Stimulated activated CD8-positive, alpha-beta memory T cell treated with anti-CD3 and anti-CD28 coated beads, Interleukin-4, amount 100 ng/mL, for 4 hours (primary cell): Measurements from ENCODE around the gene SLC49A3.

Experiments
- DNase-seq, 2 donors: peaks; one replicate each; pipeline ENCODE4 v3.0.0-alpha.2; 2020; ENCODE audit warnings: low read depth in 2 of 2, low spot score in 1 of 2

Gene SLC49A3

DNA sequence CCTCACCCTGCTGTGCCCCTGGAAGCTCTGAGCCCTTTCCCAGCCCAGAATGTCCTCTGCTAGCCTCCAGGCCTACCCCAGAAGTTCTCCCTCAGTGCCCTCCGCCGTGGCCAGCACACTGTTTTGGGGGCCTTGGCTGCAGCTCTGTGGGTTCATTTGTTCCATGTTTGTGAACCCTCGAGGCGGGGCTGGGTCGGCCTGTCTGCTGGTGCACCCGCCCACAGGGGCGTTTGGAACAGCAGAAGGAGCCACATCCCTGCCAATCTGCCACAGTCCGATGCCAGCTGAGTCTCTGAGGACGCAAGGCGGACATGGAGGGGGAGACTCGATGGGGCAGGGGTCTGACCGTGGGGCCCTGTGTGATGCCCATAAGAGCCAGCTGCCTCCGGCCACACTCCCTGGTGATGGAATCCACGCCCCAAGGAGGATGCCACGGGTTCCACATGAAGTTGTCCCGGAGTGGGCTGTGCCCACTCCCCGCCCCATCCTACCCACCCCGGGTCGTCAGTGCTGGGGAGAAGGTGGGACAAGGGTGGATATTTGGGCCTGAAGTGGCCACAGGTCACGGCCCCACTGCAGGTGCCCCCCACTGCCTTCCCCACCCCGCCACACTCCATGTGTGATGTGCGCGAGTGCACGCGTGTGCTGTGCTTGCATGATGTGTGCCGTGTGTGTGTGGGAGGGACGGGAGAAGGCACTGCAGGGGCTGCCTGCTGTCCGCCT, 22.0 kb downstream of the SLC49A3 start:
- DNase-seq: no peak

DNA sequence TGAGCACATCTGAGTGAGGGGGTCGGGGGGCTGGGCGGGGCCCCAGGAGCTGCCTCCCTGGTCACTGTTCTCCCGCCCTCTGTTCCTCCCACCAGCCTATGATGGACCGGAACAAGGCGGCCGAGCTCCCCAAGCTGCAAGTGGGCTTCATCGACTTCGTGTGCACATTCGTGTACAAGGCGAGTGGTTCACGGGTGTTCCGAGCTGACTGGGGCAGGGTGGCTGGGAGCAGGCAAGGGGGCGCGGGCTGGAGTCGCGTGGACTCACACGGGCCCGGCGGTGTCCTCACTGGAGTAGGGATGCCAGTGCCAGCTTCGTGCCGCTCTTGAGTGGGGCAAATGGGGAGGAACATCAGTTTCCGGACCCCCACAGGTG, 22.5 kb downstream of the SLC49A3 start:
- no peak for DNase-seq

DNA sequence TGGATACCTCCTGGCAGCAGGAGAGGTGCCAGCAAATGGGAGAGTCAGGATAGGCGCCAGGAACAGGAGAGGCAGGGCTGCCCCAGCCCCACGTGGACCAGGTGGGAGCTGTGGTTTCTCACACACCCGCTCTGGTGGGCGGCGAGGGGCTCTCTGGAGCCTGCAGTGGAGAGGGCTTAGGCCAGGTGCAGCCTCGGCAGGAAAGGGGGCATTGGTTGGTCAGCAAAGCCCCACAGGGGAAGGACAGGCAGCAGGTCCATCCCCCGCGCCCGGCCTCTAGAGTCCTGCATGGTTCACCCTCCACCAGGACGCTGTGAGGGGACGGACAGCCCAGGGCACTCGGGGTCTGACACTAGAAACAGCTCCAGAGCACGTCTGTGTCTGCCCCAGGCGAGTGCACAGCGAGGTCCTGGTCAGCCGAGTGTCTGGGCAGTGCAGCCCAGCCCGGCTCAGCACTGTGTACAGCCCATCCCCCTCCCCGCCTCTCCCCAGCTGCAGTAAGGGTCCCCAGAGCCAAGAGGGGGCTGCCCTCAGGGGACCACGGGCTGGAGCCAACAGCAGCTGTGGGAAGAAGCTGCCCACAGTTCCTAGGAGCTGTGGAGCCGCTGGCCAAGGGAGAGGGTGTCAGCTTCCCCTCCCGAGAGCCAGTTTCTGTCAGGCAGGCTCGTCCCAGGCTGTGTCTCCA, 23.1 kb downstream of the SLC49A3 start:
- DNase-seq: no peak

DNA sequence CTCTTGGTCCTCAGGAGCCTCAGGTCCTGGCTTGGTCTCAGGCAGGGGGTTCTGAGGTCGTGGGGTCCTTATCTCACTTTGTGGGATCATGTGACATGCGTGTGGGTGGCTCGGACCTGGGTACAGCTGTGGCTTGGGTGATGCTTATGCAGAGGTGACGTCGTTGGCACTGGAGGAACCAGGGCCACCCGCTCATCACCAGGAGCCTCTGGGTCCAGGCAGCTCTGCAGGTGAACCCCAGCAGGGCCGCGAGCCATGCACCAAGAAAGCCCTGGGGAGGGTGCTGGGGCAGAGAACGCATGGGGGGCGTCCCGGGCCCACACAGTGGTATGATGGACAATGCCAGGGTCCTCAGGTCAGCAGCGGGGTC, 23.6 kb downstream of the SLC49A3 start:
- DNase-seq: no peak

DNA sequence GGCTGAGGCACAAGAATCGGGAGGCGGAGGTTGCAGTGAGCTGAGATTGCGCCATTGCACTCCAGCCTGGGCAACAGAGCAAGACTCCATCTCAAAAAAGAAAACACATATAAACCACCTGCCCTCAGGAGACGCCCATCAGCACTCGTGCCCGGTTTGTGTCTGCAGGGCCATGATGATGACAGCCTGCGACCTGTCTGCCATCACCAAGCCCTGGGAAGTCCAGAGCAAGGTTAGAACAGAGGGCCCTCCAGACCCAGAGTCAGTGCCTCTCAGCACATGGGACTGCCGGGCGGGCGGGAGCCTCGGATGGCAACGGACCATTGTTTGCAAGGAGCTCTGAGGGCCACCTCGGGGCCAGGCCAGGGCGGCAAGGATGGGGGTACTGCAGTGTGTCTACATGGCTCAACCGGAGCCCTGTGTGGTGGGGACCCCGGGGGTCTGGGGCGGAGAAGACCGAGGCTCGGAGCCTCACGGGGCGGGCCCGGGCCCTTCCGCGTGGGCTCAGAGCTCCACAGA, 24.2 kb downstream of the SLC49A3 start:
- no peak for DNase-seq

DNA sequence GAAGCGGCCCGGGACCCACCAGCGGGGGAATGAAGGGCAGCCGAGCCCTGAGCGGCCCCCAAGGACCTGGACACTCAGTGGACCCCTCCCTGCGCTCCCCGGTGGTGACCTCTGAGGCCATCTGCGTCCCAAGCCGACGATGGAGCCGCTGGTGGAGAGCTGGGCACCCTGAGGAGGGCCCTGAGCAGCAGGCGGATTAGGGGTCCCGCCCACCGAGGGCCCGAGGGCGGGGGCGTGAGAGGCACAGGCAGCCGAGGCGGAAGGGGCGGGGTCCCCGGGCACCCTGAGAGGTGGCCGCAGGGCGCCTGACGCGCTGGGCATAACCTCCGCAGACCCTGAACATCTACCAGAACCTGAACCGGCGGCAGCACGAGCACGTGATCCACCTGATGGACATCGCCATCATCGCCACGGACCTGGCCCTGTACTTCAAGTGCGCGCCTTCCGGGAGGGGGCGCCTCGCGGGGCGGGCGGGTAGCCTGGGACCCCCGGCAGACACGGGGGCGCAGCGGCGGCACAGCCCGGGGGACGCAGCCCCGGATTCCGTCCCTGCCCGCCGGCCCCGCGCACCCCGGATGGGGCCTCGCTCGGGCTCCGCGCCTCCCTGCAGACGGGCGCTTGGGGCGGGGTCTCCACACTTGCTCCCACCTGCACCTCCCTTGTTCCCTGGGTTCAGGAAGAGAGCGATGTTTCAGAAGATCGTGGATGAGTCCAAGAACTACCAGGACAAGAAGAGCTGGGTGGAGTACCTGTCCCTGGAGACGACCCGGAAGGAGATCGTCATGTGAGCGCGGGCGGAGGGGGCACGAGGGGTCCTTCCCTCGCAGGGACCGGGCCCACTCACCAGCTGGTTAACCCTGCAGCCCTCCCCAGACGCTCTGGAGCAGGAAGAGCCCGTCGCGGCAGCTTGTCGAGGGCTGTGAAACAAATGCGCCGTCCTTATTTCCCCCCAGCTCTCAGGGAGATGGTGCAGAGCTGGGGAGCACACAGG, 25.2 kb downstream of the SLC49A3 start:
- peak; percentile 56 to 74 for DNase-seq

DNA sequence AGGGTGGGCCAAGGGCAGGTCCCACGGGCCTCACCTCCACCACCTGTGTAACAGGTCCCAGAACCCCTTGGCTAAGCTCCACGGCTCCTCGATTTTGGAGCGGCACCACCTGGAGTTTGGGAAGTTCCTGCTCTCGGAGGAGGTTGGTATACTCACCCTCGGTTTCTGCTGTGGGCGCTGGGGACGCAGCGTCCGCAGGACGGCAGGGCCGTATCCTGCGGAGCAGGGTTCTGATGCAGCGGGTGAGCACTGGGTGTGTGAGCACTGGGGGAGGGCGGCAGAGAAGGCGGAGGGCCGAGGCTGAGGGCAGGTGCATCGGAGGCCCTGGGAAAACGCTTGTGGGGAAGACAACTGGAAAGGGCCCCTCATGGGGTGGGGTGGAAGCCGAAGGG, 25.9 kb downstream of the SLC49A3 start:
- no peak for DNase-seq

DNA sequence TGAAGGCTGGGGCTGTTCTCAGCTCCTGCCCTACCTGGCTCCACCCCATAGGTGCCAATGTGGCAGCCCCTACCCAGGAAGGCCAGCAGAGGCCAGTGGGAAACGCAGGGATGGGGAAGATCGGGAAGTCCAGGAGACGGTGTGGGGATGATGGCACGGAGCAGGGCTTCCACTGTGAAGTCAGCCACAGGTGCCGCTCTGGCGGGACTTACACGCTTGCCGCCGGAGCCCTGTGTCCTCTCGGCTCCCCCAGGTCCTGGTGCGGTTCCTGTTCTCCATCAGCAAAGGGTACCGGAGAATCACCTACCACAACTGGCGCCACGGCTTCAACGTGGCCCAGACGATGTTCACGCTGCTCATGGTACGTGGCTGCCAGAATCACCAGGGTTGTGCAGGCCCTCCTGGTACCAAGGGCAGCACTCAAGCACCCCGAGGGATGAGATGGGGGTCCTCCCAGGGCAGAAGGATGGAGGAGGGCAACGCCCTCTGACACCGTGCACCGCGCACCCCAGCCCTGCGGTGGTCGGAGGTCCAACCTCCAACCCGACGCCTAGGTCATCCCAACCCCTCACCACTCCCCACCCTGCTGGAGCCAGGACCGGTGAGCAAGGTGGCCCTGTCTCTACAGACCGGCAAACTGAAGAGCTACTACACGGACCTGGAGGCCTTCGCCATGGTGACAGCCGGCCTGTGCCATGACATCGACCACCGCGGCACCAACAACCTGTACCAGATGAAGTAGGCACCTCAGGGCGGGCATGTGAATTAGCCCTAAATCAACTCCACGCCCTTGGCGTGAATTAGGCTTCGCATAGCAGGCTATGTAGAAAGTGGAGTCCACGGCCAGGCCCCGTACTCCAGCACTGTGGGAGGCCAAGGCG, 26.8 kb downstream of the SLC49A3 start:
- no peak for DNase-seq

DNA sequence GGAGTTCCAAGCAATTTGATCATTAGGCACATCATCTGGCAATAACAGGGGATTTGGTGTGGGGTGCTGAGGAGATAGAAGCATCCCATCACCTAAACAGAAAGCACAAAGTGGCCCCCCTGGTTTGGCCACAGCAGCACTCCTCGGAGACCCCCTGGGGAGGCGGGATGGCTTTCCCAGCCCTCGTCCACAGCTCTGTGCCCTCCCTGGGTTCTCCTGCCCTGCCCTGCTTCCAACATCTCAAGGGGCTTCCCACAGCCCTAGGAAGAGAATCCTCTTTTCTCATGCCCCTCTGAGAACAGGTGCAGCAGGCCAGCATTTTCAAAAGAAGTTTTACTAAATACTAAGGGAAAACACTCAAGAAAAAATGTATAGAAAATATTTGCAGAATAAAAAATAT, 27.7 kb downstream of the SLC49A3 start:
- no peak for DNase-seq

DNA sequence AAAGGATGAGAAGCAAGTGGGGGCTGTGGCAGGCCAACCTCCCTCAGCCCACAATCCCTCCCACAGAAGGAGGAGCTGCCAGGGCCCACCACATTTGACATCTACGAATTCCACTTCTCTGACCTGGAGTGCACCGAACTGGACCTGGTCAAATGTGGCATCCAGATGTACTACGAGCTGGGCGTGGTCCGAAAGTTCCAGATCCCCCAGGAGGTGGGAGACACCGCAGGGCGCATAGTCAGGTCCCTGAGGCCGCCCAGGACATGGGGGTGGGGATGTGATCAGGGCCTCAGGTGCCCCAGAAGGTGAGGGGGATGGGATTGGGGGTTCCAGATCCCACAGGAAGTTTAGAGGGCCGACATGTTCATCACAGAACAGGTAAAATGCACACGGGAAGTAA, 28.6 kb downstream of the SLC49A3 start:
- DNase-seq: no peak

DNA sequence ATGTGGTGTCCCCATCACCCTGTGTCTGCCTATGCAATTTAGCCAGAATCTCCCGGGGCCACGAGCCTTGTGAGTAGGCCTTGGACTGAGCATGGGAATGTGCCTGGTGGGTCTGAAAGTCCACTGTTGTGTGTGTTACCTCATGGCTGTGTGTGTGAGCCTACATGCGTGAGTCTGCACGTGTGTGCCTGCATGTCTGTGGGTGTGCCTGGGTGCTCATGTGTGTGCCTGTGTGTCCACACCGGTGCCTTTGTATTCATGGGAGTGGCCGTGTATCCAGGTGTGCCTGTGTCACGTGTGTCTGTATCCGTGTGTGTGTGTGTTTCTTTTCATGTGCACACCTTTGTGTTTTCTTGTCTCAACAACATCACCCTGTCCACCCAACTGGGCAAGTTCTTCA, 29.1 kb downstream of the SLC49A3 start:
- no peak for DNase-seq

DNA sequence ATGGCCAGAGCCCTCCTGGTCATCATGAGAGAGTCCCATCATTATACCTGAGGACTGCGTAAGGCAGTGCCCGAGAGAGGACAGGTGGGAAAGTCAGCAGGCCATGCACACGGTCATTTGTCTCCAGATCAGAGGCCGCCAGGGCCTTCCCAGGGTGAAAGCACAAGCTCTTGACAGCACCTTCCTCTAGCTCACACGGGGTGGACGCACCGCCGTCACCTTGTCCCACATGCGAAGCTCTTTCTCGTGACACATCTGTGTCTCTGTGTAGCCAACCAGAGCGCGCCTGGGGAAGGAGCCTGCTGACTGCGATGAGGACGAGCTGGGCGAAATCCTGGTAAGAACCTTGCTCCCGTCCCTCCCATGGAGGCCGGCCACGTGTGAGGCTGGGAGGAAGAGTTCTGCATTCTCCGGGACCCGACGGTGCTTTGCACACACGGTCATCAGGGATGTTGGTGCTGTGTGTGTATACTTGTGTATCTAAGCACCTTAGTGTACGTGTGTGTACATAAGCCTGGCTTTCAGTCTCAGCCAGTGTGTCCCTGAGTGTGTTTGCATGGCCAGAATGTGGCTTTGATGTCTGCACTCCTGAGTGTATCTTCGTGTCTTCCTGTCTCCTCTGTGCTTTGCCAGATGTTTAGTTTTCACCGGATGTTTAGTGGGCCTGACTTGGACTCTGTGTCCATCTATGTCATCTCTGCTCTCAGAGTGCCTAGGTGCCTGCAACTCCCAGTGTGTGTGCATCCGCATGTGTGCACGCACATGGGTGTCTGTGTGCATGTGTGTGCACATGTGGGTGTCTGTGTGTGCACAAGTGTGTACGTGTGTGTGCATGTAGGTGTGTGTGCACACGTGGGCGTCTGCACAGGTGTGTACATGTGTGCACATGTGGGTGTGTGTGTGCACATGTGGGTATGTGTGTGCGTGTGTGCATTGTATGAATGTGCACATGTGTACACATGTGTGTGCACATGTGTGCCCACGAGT, 30.0 kb downstream of the SLC49A3 start:
- no peak for DNase-seq

DNA sequence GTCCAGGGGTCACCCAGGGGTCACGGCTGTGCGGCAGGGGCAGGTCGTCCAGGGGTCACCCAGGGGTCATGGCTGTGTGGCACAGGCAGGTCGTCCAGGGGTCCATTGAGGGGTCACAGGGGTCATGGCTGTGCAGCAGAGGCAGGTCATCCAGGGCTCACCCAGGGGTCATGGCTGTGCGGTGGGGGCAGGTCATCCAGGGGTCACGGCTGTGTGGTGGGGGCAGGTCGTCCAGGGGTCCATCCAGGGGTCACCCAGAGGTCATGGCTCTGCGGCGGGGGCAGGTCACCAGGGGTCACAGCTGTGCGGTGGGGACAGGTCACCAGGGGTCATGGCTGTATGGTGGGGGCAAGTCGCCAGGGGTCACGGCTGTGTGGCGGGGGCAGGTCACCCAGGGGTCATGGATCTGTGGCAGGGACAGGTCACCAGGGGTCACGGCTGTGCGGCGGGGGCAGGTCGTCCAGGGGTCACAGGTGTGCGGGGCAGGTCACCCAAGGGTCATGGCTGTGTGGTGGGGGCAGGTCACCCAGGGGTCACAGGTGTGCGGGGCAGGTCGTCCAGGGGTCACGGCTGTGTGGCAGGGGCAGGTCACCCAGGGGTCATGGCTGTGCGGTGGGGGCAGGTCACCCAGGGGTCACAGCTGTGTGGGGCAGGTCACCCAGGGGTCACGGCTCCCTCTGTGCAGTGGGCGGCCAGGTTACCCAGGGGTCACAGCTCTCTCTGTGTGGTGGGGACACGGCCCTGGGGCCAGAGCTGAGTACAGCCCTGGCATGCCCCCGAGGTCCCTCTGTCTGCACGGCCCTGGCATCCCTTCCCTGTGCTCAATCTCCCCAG, 30.9 kb downstream of the SLC49A3 start:
- DNase-seq: no peak

DNA sequence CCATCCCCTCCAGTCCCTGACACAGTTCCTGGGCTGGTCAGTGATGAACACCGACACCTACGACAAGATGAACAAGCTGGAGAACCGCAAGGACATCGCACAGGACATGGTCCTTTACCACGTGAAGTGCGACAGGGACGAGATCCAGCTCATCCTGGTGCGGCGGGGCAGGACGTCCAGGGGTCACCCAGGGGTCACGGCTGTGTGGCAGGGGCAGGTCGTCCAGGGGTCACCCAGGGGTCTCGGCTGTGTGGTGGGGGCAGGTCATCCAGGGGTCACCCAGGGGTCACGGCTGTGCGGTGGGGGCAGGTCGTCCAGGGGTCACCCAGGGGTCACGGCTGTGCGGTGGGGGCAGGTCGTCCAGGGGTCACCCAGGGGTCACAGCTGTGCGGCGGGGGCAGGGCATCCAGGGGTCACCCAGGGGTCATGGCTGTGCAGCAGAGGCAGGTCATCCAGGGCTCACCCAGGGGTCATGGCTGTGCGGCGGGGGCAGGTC, 31.6 kb downstream of the SLC49A3 start:
- DNase-seq: no peak

DNA sequence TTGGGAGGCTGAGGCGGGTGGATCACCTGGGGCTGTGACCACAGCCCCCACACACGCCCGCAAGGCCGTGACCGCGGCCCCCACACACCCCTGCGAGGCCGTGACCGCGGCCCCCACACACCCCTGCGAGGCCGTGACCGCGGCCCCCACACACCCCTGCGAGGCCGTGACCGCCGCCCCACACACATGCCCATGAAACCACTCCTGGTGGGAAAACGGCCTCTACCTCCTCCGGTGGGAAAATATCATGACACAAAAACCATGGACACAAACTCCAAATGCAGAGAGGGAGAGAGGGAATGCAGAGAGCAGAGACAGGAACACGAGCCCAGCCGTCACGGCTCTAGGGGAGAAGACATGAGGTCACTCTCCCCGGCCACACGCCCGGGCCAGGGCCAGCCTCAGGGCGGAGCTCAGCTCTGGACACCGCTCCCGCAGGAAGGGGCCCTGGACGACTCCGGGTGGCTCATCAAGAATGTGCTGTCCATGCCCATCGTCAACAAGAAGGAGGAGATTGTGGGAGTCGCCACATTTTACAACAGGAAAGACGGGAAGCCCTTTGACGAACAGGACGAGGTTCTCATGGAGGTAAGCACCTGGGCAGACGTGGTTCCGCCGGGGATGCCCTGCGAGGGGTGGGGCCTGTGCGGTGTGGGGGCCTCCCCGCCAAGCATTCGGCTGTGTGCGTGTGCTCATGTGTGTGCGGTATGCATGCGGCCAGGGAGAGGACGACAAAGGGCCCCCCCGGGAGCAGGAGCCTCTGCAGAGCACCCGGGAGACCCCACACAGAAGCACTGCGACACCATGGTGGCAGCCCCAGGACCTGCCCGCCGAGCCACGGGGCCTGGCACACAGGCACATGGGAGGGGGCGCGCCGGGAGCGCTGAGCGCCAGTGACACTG, 32.3 kb downstream of the SLC49A3 start:
- DNase-seq: no peak

DNA sequence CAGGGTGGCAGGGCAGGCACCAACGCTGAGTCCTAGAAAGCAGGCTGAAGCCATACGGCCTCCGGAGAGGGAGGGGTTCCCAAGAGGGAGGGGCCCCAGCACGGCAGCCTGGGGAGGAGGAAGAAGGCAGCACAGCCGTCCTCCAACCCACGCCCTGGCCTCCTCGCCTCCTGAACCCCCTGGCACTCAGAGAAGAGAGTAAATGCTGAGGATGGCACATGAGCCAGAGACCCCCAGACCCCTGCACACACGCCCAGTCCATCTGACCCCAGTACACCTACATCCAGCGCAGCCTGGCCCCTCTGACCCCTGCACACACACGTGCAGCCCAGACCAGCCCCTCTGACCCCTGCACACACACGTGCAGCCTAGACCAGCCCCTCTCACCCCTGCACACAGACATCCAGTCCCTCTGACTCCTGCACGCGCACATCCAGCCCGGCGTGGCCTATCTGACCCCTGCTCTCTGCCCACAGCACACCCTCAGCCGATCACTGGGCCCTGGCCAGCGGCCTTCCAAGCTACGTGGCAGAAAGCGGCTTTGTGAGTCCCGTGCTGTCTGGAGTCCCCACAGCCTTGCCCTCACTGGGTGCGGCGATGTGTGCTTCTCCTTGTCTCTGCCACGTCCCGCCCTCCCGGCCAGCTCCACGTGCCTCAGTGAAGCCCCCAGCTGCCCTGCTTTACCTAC, 33.3 kb downstream of the SLC49A3 start:
- no peak for DNase-seq
